DMS 273 (cell line): ENCODE measurements around the gene FBXW8.

Experiments used
- DNase-seq: peaks from one replicate; lab custom pipeline; 2025; ENCODE audit not compliant: unreplicated experiment; lab: John Stamatoyannopoulos, UW

The FBXW8 gene

GRCh38 chr12:116910645-116911451 is at the start of gene FBXW8:
Gene FBXW8, plus strand, starts transcription at chr12:116910950. Its CDS starts 88 bp downstream, at chr12:116911038.
- DNase-seq, result peak; percentile 92

DNA sequence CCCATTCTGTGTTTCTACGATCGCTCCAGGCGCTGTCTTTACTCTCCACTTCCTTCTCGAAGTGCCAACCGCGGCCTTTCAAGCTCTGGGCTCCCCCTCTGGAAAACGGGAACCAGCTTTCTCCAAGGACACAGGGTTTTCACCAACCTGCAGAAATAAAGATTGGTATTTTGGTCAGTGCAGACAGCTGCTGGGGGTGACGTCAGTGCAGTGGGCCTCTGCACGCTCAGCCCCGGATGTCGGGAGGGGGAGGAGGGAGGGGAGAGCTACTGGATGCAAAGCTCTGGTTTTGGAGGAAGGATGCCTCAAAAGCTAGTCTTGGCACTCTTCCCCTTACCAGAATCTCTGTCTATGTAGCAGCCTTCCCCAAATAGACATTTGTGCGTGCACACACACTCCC is 49.4 kb upstream of the FBXW8 start:
- DNase-seq, result peak; percentile 45

DNA sequence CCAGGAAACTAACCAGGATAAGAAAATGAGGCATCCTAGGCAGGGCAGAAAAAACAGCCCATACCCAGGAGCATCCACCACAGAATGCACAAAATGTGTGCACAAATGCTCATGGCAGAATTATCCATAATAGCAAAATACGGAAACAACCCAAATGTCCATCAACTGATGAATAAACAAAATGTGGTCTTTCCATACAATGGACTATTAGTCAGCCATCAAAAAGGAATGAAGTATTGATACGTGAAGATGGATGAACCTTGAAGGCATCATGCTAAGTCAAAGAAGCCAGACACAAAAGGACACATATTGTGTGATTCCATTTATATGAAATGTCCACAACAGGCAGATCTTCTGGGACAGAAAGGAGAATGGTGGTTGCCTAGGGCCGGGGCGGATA is 48.6 kb upstream of the FBXW8 start:
- DNase-seq, result no peak

GRCh38 chr12:116863275-116863767 is 47.4 kb upstream of the FBXW8 start:
- peak; percentile 32 for DNase-seq

- DNase-seq, result no peak
Measured at GRCh38 chr12:116864371-116865160, 46.2 kb upstream of the FBXW8 start.

- no peak for DNase-seq
Measured at GRCh38 chr12:116867523-116867922, 43.2 kb upstream of the FBXW8 start.

GRCh38 chr12:116870306-116870705 is 40.4 kb upstream of the FBXW8 start:
- no peak for DNase-seq

GRCh38 chr12:116874324-116874995 is 36.3 kb upstream of the FBXW8 start:
- no peak for DNase-seq

DNA sequence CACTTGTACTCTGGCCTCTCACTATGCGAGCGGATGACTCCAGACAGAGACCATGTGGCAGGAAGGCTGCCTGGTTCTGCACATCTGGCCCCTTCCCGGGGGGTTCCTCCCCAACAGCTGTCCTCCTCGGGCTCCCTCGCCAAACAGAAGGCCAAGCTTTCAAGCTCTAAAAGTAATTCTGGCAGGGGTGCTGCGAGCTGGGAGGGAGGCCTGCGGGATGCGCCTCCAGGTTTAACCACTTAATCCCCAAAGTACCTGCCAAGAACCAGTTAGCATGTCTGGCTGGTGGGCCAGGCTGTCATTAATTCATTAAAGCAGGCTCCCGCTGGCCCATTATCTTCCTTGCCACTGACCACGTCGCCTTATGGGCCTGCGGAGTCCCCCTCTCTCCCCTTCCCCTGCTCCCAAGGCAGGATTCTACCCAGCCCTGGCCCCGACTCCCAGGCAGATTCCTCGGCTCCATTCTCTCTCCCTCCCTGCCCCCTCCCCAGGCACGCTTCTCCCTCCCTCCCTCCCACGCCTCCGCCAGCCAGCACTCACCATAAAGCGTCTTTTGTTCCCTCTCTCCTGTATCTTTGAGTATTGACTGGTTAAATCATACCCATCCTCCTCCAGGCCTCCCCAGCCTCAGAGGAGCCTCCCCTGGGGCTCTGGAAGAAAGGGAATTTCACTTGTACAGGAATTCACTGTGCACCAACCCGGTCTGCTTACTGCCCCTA is 34.4 kb upstream of the FBXW8 start:
- DNase-seq, result peak; percentile 94

- DNase-seq, result peak; percentile 54
Measured at GRCh38 chr12:116878567-116879508, 31.9 kb upstream of the FBXW8 start.

DNA sequence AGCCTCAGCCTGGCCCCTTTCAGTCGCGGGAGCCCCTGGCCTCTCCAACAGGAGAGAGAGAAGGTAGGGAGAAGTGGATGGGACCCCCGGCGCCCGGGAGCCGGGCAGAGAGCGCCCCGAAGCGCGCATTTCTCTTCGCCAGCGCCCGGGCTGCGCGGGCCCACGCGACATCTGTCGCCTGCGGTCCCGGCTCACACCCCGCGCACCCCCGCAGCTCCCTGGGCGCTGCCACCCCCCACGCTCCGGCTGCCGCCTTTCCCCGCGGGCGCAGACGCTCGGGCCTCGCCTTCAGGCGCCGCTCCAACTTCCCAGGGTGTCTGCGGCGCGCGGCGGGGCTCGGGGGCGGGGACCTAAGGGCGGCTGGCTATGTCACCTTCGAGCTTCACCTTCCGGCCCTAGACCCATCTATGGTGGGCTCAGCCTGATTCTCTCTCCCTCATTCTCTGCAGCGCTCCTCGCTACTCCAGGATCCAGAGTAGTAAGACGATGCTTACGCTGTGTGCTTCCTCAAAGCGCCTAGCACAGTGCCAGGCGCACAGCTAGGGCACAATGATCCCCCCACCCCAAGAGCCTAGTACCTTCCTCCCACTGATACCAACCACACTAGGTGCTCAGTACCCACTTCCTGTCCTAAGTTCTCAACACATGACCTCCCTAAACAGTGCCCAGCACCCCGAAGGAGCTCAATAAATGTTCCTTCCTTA is 31.1 kb upstream of the FBXW8 start:
- DNase-seq, result peak; percentile 50

GRCh38 chr12:116880213-116880816 is 30.4 kb upstream of the FBXW8 start:
- DNase-seq, result peak; percentile 35

DNA sequence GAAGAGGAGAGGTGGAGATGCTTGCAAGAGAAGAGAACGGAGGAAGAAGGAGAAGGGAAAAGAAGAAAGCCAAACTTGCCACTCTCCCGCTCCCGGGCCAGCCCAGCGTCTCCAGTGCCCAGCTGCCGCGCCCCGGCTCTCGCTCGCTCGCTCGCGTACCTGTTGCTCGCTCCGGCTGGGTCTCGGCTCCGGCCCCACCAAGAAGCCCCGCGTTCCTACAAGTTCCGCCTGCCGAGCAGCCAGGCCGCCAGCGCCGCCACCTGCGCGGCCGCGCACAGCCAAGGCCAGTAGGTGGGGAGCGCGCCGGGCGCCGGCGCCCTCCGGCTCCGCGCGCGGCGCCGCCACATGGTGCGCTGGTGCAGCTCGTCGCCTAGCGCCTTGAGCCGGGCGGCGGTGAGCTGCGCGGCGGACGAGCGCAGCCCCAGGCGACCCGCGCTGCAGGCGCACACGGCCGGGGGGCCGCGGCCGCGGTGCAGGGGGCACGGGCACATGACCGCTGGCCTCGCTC is 29.9 kb upstream of the FBXW8 start:
- DNase-seq, result peak; percentile 87

DNA sequence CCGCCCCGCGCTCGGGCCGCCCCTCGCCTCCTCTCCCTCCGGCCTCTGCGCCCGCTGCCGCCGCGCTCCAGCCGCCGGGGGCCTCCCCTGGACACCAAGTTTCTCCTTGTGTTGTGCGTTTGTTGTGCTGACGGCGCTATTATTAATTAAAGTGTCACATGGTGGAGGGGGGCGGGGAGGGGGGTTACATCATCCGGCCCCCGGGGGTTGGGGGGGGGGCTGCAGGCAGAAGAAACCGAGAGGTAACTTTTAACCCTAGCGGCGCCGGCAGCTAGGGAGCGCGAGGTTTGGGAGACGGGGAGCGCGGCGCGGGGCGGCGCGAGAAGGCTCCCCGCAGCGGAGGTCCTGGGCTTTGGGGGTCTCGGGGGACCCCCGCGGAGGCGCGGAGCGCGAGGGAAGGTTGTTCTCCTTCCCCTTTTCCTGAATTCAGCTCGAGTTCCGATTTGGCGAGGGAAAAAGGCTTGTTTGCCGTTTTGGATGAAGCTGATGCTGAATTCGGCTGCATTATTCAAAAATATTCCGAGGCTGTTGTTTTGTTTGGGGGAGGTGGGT is 29.3 kb upstream of the FBXW8 start, which contains the start of gene HRK:
TSS of gene HRK (minus strand) at position 117 of the 552 bp plus-strand sequence. CDS start 134 bp downstream, outside the sequence.
- peak; percentile 76 for DNase-seq

GRCh38 chr12:116881877-116882507 is 28.8 kb upstream of the FBXW8 start:
- peak; percentile 30 for DNase-seq

GRCh38 chr12:116882742-116883141 is 28.0 kb upstream of the FBXW8 start:
- peak; percentile 78 for DNase-seq

GRCh38 chr12:116884871-116885270 is 25.9 kb upstream of the FBXW8 start:
- no peak for DNase-seq
